ENCODE data around the gene GORAB.
A peak's percentile ranks its signal among the peaks of the same experiment; 100 is the strongest.

GORAB gene

GRCh38 chr1:170562646-170563338, 30.8 kb downstream of the GORAB start:
- Histone ChIP-seq H3K27me3 (ENCODE audit: control insufficient read depth, insufficient read depth, low read length) (no peaks in the 10 kb centered on the region), H3K4me1 (ENCODE audit: control insufficient read depth, insufficient read depth, low read length) (peaks cover 28% of the 10 kb centered on the region), H3K9ac (ENCODE audit: low read depth, low read length) (peak overlapping the region; percentile 16; the same call in 1 of the 2 replicates), H3K36me3 (ENCODE audit: control insufficient read depth, insufficient read depth, low read length) (no peaks in the 10 kb centered on the region), H3K4me3 (ENCODE audit: low read depth, low read length) (peak overlapping the region; percentile 19; the same call in 1 of the 2 replicates), H3K9me3 (ENCODE audit: control insufficient read depth, insufficient read depth, low read length) (no peaks in the 10 kb centered on the region), H3K27ac (ENCODE audit: low read depth, low read length) (peak overlapping the region; percentile 79)

- Histone ChIP-seq H3K4me1 (ENCODE audit: control insufficient read depth, insufficient read depth, low read length) (peaks cover 26% of the 10 kb centered on the region), H3K36me3 (ENCODE audit: control insufficient read depth, insufficient read depth, low read length) (no peaks in the 10 kb centered on the region), H3K9me3 (ENCODE audit: control insufficient read depth, insufficient read depth, low read length) (no peaks in the 10 kb centered on the region), H3K9ac (ENCODE audit: low read depth, low read length) (no peak overlapping the region), H3K27me3 (ENCODE audit: control insufficient read depth, insufficient read depth, low read length) (no peaks in the 10 kb centered on the region), H3K27ac (ENCODE audit: low read depth, low read length) (no peak overlapping the region), H3K4me3 (ENCODE audit: low read depth, low read length) (no peak overlapping the region)
Measured at GRCh38 chr1:170567214-170567613, 35.2 kb downstream of the GORAB start.

- H3K36me3 ChIP-seq (ENCODE audit: control insufficient read depth, insufficient read depth, low read length) = no peaks in the 10 kb centered on the region
- no peaks in the 10 kb centered on the region for H3K27me3 ChIP-seq (ENCODE audit: control insufficient read depth, insufficient read depth, low read length)
- no peaks in the 10 kb centered on the region for H3K9me3 ChIP-seq (ENCODE audit: control insufficient read depth, insufficient read depth, low read length)
- peaks cover 16% of the 10 kb centered on the region for H3K4me1 ChIP-seq (ENCODE audit: control insufficient read depth, insufficient read depth, low read length)
- no peak overlapping the region for H3K27ac ChIP-seq (ENCODE audit: low read depth, low read length)
- no peak overlapping the region for H3K4me3 ChIP-seq (ENCODE audit: low read depth, low read length)
- no peak overlapping the region for H3K9ac ChIP-seq (ENCODE audit: low read depth, low read length)
Measured at GRCh38 chr1:170568197-170568596, 36.2 kb downstream of the GORAB start.

GRCh38 chr1:170576980-170577379, 45.0 kb downstream of the GORAB start:
- no peak overlapping the region for H3K9ac ChIP-seq (ENCODE audit: low read depth, low read length)
- H3K4me3 ChIP-seq (ENCODE audit: low read depth, low read length) = no peak overlapping the region
- H3K4me1 ChIP-seq (ENCODE audit: control insufficient read depth, insufficient read depth, low read length) = peaks cover 20% of the 10 kb centered on the region
- no peaks in the 10 kb centered on the region for H3K27me3 ChIP-seq (ENCODE audit: control insufficient read depth, insufficient read depth, low read length)
- H3K9me3 ChIP-seq (ENCODE audit: control insufficient read depth, insufficient read depth, low read length) = no peaks in the 10 kb centered on the region
- no peaks in the 10 kb centered on the region for H3K36me3 ChIP-seq (ENCODE audit: control insufficient read depth, insufficient read depth, low read length)
- H3K27ac ChIP-seq (ENCODE audit: low read depth, low read length) = no peak overlapping the region

- Histone ChIP-seq H3K27ac (ENCODE audit: low read depth, low read length) (no peak overlapping the region), H3K9me3 (ENCODE audit: control insufficient read depth, insufficient read depth, low read length) (no peaks in the 10 kb centered on the region), H3K36me3 (ENCODE audit: control insufficient read depth, insufficient read depth, low read length) (no peaks in the 10 kb centered on the region), H3K27me3 (ENCODE audit: control insufficient read depth, insufficient read depth, low read length) (0 out of 2 replicates have a peak, but pooled peaks cover under 1% of the 10 kb centered on the region), H3K4me3 (ENCODE audit: low read depth, low read length) (no peak overlapping the region), H3K4me1 (ENCODE audit: control insufficient read depth, insufficient read depth, low read length) (peaks cover 20% of the 10 kb centered on the region), H3K9ac (ENCODE audit: low read depth, low read length) (no peak overlapping the region)
Measured at GRCh38 chr1:170578359-170578758, 46.4 kb downstream of the GORAB start.

- no peaks in the 10 kb centered on the region for H3K9me3 ChIP-seq (ENCODE audit: control insufficient read depth, insufficient read depth, low read length)
- no peak overlapping the region for H3K9ac ChIP-seq (ENCODE audit: low read depth, low read length)
- peak overlapping the region; percentile 65 for H3K27ac ChIP-seq (ENCODE audit: low read depth, low read length)
- peaks cover 22% of the 10 kb centered on the region for H3K4me1 ChIP-seq (ENCODE audit: control insufficient read depth, insufficient read depth, low read length)
- no peaks in the 10 kb centered on the region for H3K36me3 ChIP-seq (ENCODE audit: control insufficient read depth, insufficient read depth, low read length)
- peaks cover 22% of the 10 kb centered on the region for H3K27me3 ChIP-seq (ENCODE audit: control insufficient read depth, insufficient read depth, low read length)
- no peak overlapping the region for H3K4me3 ChIP-seq (ENCODE audit: low read depth, low read length)
Measured at GRCh38 chr1:170580636-170581440, 48.9 kb downstream of the GORAB start.

GRCh38 chr1:170583186-170583585, 51.2 kb downstream of the GORAB start:
- Histone ChIP-seq H3K27me3 (ENCODE audit: control insufficient read depth, insufficient read depth, low read length) (peaks cover 46% of the 10 kb centered on the region), H3K4me1 (ENCODE audit: control insufficient read depth, insufficient read depth, low read length) (peaks cover 33% of the 10 kb centered on the region), H3K36me3 (ENCODE audit: control insufficient read depth, insufficient read depth, low read length) (no peaks in the 10 kb centered on the region)

GRCh38 chr1:170586321-170587252, 54.6 kb downstream of the GORAB start:
- H3K4me1 ChIP-seq (ENCODE audit: control insufficient read depth, insufficient read depth, low read length) = peaks cover 17% of the 10 kb centered on the region
- peak overlapping the region; percentile 28 for H3K27ac ChIP-seq (ENCODE audit: low read depth, low read length)
- H3K27me3 ChIP-seq (ENCODE audit: control insufficient read depth, insufficient read depth, low read length) = peaks cover 75% of the 10 kb centered on the region
- H3K36me3 ChIP-seq (ENCODE audit: control insufficient read depth, insufficient read depth, low read length) = no peaks in the 10 kb centered on the region
- H3K4me3 ChIP-seq (ENCODE audit: low read depth, low read length) = no peak overlapping the region
- H3K9ac ChIP-seq (ENCODE audit: low read depth, low read length) = no peak overlapping the region
- no peaks in the 10 kb centered on the region for H3K9me3 ChIP-seq (ENCODE audit: control insufficient read depth, insufficient read depth, low read length)

More at GRCh38 chr1:170583186-170583585, 51.2 kb downstream of the GORAB start:
- no peak overlapping the region for H3K4me3 ChIP-seq (ENCODE audit: low read depth, low read length)
- H3K9ac ChIP-seq (ENCODE audit: low read depth, low read length) = no peak overlapping the region
- H3K27ac ChIP-seq (ENCODE audit: low read depth, low read length) = no peak overlapping the region
- no peaks in the 10 kb centered on the region for H3K9me3 ChIP-seq (ENCODE audit: control insufficient read depth, insufficient read depth, low read length)

- Histone ChIP-seq H3K9me3 (ENCODE audit: control insufficient read depth, insufficient read depth, low read length) (no peaks in the 10 kb centered on the region), H3K27me3 (ENCODE audit: control insufficient read depth, insufficient read depth, low read length) (peaks cover 75% of the 10 kb centered on the region), H3K4me1 (ENCODE audit: control insufficient read depth, insufficient read depth, low read length) (peaks cover 18% of the 10 kb centered on the region), H3K36me3 (ENCODE audit: control insufficient read depth, insufficient read depth, low read length) (no peaks in the 10 kb centered on the region), H3K9ac (ENCODE audit: low read depth, low read length) (no peak overlapping the region), H3K4me3 (ENCODE audit: low read depth, low read length) (no peak overlapping the region), H3K27ac (ENCODE audit: low read depth, low read length) (no peak overlapping the region)
Measured at GRCh38 chr1:170587253-170587593, 55.3 kb downstream of the GORAB start.

- H3K36me3 ChIP-seq (ENCODE audit: control insufficient read depth, insufficient read depth, low read length) = no peaks in the 10 kb centered on the region
- peaks cover 50% of the 10 kb centered on the region for H3K27me3 ChIP-seq (ENCODE audit: control insufficient read depth, insufficient read depth, low read length)
- no peak overlapping the region for H3K4me3 ChIP-seq (ENCODE audit: low read depth, low read length)
- H3K27ac ChIP-seq (ENCODE audit: low read depth, low read length) = no peak overlapping the region
- no peaks in the 10 kb centered on the region for H3K9me3 ChIP-seq (ENCODE audit: control insufficient read depth, insufficient read depth, low read length)
- peaks cover 15% of the 10 kb centered on the region for H3K4me1 ChIP-seq (ENCODE audit: control insufficient read depth, insufficient read depth, low read length)
- no peak overlapping the region for H3K9ac ChIP-seq (ENCODE audit: low read depth, low read length)
Measured at GRCh38 chr1:170590921-170591705, 59.1 kb downstream of the GORAB start.
